RWPE2 (cell line): ENCODE measurements around the gene ARHGAP11A.
A peak's percentile ranks its signal among the peaks of the same experiment; 100 is the strongest.

ENCODE experiments used
- ATAC-seq: fragments of 200-7000 bp; cut with Tn5 transposase; 3 replicates; pipeline ENCODE4 v1.9.1; 2021; ENCODE audit warnings: low read depth
- DNase-seq: peaks from one replicate; pipeline ENCODE4 v3.0.0-alpha.2; 2020; ENCODE audit warnings: low spot score
- H3K27ac ChIP-seq: fragments of 450-650 bp; 2 replicates; pipeline ENCODE4 v1.5.1; 2017; ENCODE audit warnings: mild to moderate bottlenecking; ENCODE audit not compliant: poor library complexity, severe bottlenecking
- H3K27me3 ChIP-seq: fragments of 250-450 bp; sonication (Bioruptor Pico); 2 replicates; pipeline ENCODE4 v1.5.1; 2021; ENCODE audit warnings: mild to moderate bottlenecking, moderate library complexity; ENCODE audit not compliant: insufficient read depth, poor library complexity, severe bottlenecking
- H3K36me3 ChIP-seq: fragments of 250-450 bp; sonication (Bioruptor Pico); 2 replicates; pipeline ENCODE4 v1.5.1; 2020; ENCODE audit warnings: low read depth, mild to moderate bottlenecking, moderate library complexity
- H3K4me1 ChIP-seq: fragments of 250-450 bp; sonication (Bioruptor Pico); 2 replicates; pipeline ENCODE4 v1.5.1; 2021; ENCODE audit warnings: mild to moderate bottlenecking, moderate library complexity; ENCODE audit not compliant: insufficient read depth, poor library complexity, severe bottlenecking
- H3K4me3 ChIP-seq: fragments of 250-450 bp; sonication (Bioruptor Pico); 2 replicates; pipeline ENCODE4 v1.5.1; 2021; ENCODE audit warnings: mild to moderate bottlenecking, moderate library complexity; ENCODE audit not compliant: severe bottlenecking
- H3K9me3 ChIP-seq: fragments of 250-450 bp; sonication (Bioruptor Pico); 2 replicates; pipeline ENCODE4 v1.5.1; 2021; ENCODE audit warnings: mild to moderate bottlenecking, moderate library complexity; ENCODE audit not compliant: severe bottlenecking
- TF ChIP-seq, protein P1 (sequence below): fragments of 450-650 bp; IDR thresholded peaks from one replicate; pipeline ENCODE4 v1.5.1; 2017; ENCODE audit warnings: mild to moderate bottlenecking, moderate library complexity; ENCODE audit not compliant: poor library complexity, severe bottlenecking

The ARHGAP11A gene

DNA sequence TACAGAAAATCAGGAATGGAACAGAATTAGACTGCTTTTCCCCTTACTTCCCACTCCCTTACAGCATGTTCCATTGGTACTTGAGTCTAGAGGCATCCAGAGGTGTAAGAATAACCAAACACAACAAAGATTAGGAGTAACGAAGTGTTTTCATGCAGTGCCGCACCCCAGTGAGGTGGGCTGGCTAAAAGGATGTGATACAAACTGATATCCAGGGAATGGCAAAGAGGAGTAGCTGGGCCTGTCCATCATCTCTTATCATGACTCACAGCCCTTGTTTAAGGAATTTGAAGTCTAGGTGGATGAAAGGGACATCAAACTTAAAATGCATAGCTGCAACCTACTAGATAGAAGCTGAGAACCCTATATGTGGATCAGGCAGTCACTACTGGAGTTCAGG lies 42.6 kb downstream of the ARHGAP11A start:
- TF ChIP-seq, protein P1, sequence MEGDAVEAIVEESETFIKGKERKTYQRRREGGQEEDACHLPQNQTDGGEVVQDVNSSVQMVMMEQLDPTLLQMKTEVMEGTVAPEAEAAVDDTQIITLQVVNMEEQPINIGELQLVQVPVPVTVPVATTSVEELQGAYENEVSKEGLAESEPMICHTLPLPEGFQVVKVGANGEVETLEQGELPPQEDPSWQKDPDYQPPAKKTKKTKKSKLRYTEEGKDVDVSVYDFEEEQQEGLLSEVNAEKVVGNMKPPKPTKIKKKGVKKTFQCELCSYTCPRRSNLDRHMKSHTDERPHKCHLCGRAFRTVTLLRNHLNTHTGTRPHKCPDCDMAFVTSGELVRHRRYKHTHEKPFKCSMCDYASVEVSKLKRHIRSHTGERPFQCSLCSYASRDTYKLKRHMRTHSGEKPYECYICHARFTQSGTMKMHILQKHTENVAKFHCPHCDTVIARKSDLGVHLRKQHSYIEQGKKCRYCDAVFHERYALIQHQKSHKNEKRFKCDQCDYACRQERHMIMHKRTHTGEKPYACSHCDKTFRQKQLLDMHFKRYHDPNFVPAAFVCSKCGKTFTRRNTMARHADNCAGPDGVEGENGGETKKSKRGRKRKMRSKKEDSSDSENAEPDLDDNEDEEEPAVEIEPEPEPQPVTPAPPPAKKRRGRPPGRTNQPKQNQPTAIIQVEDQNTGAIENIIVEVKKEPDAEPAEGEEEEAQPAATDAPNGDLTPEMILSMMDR, result no peak
- no peaks in the 10 kb centered on the region for H3K36me3 ChIP-seq
- peaks cover 27% of the 10 kb centered on the region for H3K4me1 ChIP-seq
- DNase-seq, result no peak
- peak overlapping the region; percentile 38 for H3K27ac ChIP-seq
- H3K9me3 ChIP-seq, result no peaks in the 10 kb centered on the region
- H3K27me3 ChIP-seq, result no peaks in the 10 kb centered on the region
- ATAC-seq, result no peak; the same call in 2 of the 3 replicates
- no peak overlapping the region for H3K4me3 ChIP-seq

DNA sequence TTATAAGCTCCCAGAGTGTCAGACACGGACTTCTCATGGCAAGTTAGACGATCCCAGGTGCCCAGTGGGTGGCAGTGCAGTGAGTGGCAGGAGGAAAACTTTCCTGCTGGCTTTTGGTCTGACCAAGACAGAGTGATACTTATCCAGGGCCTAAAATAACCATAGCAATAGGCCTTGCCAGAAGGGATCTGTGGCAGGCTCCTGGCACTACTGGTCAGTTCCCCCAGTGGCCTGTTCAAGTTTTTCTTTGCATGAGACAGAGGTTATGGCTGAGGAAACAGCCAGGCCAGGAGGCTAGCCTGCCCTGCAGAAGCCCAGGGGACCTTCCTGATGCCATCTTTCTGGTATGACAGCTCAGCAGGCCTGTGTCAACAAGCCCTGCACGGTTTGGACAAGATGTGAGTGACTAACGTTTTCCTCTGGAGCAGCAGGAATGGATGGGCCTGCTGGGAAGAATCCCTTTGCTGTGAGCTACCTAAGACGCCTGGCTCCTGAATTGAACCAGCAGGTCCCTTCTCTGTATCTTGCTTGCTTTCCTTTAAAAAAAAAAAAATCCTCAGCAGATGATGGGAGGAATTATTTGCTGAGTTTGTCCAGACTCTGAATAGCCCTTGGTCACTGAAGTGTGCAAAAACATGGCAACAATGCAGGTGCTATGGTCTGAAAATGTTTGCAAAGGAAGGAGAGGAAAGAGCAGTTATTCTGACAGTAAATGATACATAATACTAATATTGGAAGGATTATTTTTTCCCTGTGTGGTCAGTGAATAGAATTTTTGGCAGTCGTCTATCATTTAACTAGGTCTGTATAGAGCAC lies 44.2 kb downstream of the ARHGAP11A start:
- DNase-seq, result peak; percentile 85

DNA sequence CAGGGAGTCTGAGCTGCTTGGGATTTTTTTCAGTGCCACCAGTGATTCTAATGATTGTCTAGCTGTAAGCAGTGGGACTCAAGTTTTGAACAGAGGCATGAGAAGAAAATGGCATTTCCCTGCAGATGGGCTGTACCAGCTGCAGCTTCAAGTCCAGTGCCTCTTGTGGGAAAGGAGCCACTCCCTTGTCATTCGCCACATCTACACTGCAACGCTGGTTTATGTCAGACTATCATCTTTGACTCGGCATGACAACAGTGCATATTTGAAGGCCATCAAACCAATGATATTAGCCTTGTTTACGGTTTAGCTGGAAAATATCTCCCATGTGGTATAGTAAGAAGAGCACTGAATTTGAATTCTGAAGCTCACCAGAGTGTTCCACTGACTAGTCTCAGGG lies 48.4 kb downstream of the ARHGAP11A start:
- no peak overlapping the region for H3K4me3 ChIP-seq
- H3K27ac ChIP-seq, result no peak overlapping the region
- H3K36me3 ChIP-seq, result no peaks in the 10 kb centered on the region
- peaks cover 16% of the 10 kb centered on the region for H3K4me1 ChIP-seq
- ATAC-seq, result no peak
- TF ChIP-seq, protein P1, result no peak
- no peaks in the 10 kb centered on the region for H3K9me3 ChIP-seq
- no peak for DNase-seq
- no peaks in the 10 kb centered on the region for H3K27me3 ChIP-seq

More for the DNA sequence above, 44.2 kb downstream of the ARHGAP11A start:
- Histone ChIP-seq H3K4me3 (no peak overlapping the region), H3K9me3 (no peaks in the 10 kb centered on the region), H3K4me1 (peaks cover 27% of the 10 kb centered on the region), H3K27me3 (no peaks in the 10 kb centered on the region), H3K36me3 (no peaks in the 10 kb centered on the region), H3K27ac (peak overlapping the region; percentile 38)
- TF ChIP-seq, protein P1, result peak; percentile 31
- peak; percentile 85 for ATAC-seq

DNA sequence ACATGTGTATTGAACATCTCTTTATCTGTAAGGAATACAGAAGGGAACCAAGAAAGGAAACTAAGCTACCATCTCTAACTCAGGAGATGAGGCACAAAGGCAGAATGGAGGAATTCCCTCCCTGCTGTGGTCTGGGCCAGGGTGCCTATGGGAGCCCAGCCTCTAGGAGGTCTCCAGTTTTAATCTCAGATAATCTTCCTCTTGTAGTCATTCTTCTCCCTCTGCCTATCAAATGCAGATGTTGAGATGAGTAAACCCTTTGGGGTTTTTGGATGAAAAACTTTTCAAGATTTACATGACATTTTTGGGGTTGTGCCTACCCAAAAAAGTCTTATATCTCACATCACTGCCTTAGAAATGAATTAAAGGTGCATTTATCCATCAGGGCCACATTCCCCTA lies 49.5 kb downstream of the ARHGAP11A start:
- Histone ChIP-seq H3K27ac (no peak overlapping the region), H3K9me3 (no peaks in the 10 kb centered on the region), H3K27me3 (no peaks in the 10 kb centered on the region), H3K36me3 (no peaks in the 10 kb centered on the region), H3K4me3 (no peak overlapping the region), H3K4me1 (peaks cover 9% of the 10 kb centered on the region)
- DNase-seq (no peak), ATAC-seq (no peak)
- TF ChIP-seq, protein P1, result no peak

DNA sequence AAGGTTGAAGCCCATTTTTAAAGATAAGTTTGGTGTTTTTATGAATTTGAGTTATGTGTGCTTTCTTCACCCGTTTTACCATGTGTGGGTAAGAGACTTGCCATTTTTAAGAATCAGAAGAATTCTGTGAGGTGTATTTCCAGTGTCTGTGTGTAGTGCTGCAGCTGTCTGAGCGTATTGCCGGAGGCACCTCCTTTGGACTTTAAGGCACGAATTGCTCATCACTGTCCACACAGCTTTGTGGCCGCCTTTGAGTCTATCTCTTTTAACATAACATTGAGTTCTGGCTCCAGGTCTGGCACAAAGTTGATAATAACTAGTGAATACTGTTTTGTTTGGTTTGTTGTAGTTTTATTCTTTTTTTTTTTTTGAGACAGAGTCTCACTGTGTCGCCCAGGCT lies 52.0 kb downstream of the ARHGAP11A start:
- no peak for DNase-seq
- Histone ChIP-seq H3K4me3 (no peak overlapping the region), H3K36me3 (no peaks in the 10 kb centered on the region), H3K4me1 (peaks cover 11% of the 10 kb centered on the region), H3K27ac (no peak overlapping the region), H3K9me3 (no peaks in the 10 kb centered on the region), H3K27me3 (no peaks in the 10 kb centered on the region)
- no peak for ATAC-seq
- TF ChIP-seq, protein P1, result no peak
